ENCODE data around the gene PARD3B. TPM values are rescaled to one million over a fixed set of nuclear protein-coding genes. Genes with fewer than 3 reads are reported as not detected.

PARD3B gene
- total RNA-seq, 1 experiment from 2014 or later = 3.6 TPM

DNA sequence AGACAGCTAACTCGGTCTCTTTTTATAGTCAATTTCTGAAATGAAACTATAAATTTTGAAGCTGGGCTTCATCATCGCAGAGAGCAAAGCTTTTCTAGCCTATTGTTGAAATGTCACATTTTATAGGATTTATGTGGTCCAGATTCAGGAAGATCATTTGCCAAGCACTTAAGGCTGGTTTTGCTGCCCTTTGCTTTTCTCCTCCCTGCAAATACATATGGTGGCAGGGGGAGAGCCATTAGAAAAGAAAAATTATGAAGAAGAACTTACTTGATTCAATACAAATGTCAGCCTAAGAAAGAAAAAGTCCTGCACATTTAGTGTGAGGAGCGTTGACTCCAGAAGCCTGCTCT is 930.1 kb downstream of the PARD3B start:
- Histone ChIP-seq H3K4me3 (ENCODE audit: low read depth in 2 of 2, low read length in 2 of 2) (no peak overlapping the region), H3K36me3 (ENCODE audit: control insufficient read depth, insufficient read depth, low read length) (no peaks in the 10 kb centered on the region), H3K4me1 (ENCODE audit: control insufficient read depth, insufficient read depth, low read length) (no peaks in the 10 kb centered on the region), H3K27ac (ENCODE audit: low read length) (no peak overlapping the region), H3K27me3 (ENCODE audit: control insufficient read depth, insufficient read depth, low read length) (no peaks in the 10 kb centered on the region), H3K9me3 (ENCODE audit: control insufficient read depth, insufficient read depth, low read depth, low read length) (no peaks in the 10 kb centered on the region)
- POLR2A ChIA-PET = no interaction called here
- TF ChIP-seq, protein P1, sequence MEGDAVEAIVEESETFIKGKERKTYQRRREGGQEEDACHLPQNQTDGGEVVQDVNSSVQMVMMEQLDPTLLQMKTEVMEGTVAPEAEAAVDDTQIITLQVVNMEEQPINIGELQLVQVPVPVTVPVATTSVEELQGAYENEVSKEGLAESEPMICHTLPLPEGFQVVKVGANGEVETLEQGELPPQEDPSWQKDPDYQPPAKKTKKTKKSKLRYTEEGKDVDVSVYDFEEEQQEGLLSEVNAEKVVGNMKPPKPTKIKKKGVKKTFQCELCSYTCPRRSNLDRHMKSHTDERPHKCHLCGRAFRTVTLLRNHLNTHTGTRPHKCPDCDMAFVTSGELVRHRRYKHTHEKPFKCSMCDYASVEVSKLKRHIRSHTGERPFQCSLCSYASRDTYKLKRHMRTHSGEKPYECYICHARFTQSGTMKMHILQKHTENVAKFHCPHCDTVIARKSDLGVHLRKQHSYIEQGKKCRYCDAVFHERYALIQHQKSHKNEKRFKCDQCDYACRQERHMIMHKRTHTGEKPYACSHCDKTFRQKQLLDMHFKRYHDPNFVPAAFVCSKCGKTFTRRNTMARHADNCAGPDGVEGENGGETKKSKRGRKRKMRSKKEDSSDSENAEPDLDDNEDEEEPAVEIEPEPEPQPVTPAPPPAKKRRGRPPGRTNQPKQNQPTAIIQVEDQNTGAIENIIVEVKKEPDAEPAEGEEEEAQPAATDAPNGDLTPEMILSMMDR (IDR thresholded peaks at IDR 0.05) = no peak
- TF ChIP-seq POLR2AphosphoS5 (IDR thresholded peaks at IDR 0.05; ENCODE audit: low read depth, low read length) (no peak), SIN3A (IDR thresholded peaks at IDR 0.05; ENCODE audit: borderline replicate concordance, insufficient read depth, low read depth, low read length) (no peak), REST (IDR thresholded peaks at IDR 0.05; ENCODE audit: insufficient read depth in 1 of 2, low read depth in 2 of 2, low read length in 1 of 2) (no peak), TCF7L2 (IDR thresholded peaks at IDR 0.05; ENCODE audit: low read depth, low read length) (no peak)
- in situ Hi-C loops (cut with HindIII; ENCODE audit: low pct_unique_long_range_greater_than_20kb, low sequenced_read_pairs) = no loop called here
- CTCF ChIA-PET = no interaction called here
- BruUV-seq (replicated peaks) = no TSS peak
- intact Hi-C loops (cut with micrococcal nuclease; ENCODE audit: unreplicated experiment) = no loop called here
- DNase-seq (ENCODE audit: low read depth, low spot score) (no peak), ATAC-seq (no peak)

DNA sequence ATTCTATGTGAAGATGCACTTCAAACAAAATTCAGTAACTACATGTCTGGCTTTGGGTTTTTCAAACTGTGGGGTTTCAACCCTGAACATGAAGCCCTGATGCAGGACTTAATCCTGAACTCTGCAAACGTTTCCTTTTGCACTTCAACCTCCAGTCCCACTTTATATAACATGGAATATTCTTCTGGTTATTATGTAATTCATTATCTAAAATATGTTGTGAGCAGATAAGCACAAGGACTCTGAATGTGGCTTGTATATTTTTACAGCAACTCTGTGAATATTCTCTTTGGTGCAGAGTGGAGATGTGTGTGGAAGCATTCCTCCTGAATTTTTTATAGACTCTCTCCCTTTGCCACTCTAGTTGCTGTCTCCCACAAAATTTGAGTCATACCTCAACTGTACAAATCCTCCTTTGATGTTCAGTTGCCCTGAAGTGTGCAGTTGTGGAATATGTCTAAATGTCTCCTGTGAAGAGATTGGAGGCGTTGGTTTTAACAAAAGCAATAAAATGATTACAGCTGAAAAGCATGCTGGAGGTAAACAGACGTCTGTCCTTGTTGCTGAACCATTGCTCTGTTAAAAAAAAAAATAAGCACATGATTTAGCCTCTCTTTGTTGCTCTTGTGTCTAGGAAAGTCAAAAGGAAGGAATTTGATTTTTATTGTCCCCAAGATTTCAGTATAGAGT is 931.9 kb downstream of the PARD3B start:
- BruUV-seq (replicated peaks) = no TSS peak
- ATAC-seq (no peak), DNase-seq (ENCODE audit: low read depth, low spot score) (no peak)
- H3K4me3 ChIP-seq (ENCODE audit: low read depth in 2 of 2, low read length in 2 of 2) = no peak overlapping the region
- intact Hi-C loops (cut with micrococcal nuclease; ENCODE audit: unreplicated experiment) = no loop called here
- no peaks in the 10 kb centered on the region for H3K36me3 ChIP-seq (ENCODE audit: control insufficient read depth, insufficient read depth, low read length)
- H3K9me3 ChIP-seq (ENCODE audit: control insufficient read depth, insufficient read depth, low read depth, low read length) = no peaks in the 10 kb centered on the region
- H3K27ac ChIP-seq (ENCODE audit: low read length) = no peak overlapping the region
- TF ChIP-seq SIN3A (IDR thresholded peaks at IDR 0.05; ENCODE audit: borderline replicate concordance, insufficient read depth, low read depth, low read length) (no peak), REST (IDR thresholded peaks at IDR 0.05; ENCODE audit: insufficient read depth in 1 of 2, low read depth in 2 of 2, low read length in 1 of 2) (no peak), TCF7L2 (IDR thresholded peaks at IDR 0.05; ENCODE audit: low read depth, low read length) (no peak), POLR2AphosphoS5 (IDR thresholded peaks at IDR 0.05; ENCODE audit: low read depth, low read length) (no peak)
- TF ChIP-seq, protein P1 (IDR thresholded peaks at IDR 0.05) = no peak
- H3K27me3 ChIP-seq (ENCODE audit: control insufficient read depth, insufficient read depth, low read length) = no peaks in the 10 kb centered on the region
- ChIA-PET CTCF (no interaction called here), POLR2A (no interaction called here)
- in situ Hi-C loops (cut with HindIII; ENCODE audit: low pct_unique_long_range_greater_than_20kb, low sequenced_read_pairs) = no loop called here
- no peaks in the 10 kb centered on the region for H3K4me1 ChIP-seq (ENCODE audit: control insufficient read depth, insufficient read depth, low read length)

Data from Panc1 (cell line).